ENCODE results near the gene LCN10.
"Not testable (repeated sequence)": the region's sequence is repeated elsewhere in the genome, so short reads cannot be mapped to it uniquely, and the experiment has no call there.

Gene LCN10

GRCh38 chr9:136711751-136712689, 30.7 kb downstream of the LCN10 start, which contains the start of gene DIPK1B:
Gene DIPK1B, plus strand, starts transcription at chr9:136712572. Its CDS starts 94 bp downstream, at chr9:136712666.
- H3K4me3 ChIP-seq (ENCODE audit: low read depth, low read length), result peak within 1 kb of the TSS; percentile 51
- DNase-seq (ENCODE audit: low read depth), result peak; percentile 58
- TF ChIP-seq, protein P1, sequence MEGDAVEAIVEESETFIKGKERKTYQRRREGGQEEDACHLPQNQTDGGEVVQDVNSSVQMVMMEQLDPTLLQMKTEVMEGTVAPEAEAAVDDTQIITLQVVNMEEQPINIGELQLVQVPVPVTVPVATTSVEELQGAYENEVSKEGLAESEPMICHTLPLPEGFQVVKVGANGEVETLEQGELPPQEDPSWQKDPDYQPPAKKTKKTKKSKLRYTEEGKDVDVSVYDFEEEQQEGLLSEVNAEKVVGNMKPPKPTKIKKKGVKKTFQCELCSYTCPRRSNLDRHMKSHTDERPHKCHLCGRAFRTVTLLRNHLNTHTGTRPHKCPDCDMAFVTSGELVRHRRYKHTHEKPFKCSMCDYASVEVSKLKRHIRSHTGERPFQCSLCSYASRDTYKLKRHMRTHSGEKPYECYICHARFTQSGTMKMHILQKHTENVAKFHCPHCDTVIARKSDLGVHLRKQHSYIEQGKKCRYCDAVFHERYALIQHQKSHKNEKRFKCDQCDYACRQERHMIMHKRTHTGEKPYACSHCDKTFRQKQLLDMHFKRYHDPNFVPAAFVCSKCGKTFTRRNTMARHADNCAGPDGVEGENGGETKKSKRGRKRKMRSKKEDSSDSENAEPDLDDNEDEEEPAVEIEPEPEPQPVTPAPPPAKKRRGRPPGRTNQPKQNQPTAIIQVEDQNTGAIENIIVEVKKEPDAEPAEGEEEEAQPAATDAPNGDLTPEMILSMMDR (IDR thresholded peaks at IDR 0.05; ENCODE audit: low read depth, low read length), result no peak
- TF ChIP-seq POLR2A (IDR thresholded peaks at IDR 0.05; ENCODE audit: extremely low read depth, insufficient read length) (no peak), MYC (IDR thresholded peaks at IDR 0.05; ENCODE audit: low read depth, low read length) (no peak), MAX (IDR thresholded peaks at IDR 0.05; ENCODE audit: low read depth, low read length) (no peak)

GRCh38 chr9:136711219-136711648, 31.5 kb downstream of the LCN10 start:
- H3K4me3 ChIP-seq (ENCODE audit: low read depth, low read length); DNase-seq (ENCODE audit: low read depth): not testable (repeated sequence)

DNA sequence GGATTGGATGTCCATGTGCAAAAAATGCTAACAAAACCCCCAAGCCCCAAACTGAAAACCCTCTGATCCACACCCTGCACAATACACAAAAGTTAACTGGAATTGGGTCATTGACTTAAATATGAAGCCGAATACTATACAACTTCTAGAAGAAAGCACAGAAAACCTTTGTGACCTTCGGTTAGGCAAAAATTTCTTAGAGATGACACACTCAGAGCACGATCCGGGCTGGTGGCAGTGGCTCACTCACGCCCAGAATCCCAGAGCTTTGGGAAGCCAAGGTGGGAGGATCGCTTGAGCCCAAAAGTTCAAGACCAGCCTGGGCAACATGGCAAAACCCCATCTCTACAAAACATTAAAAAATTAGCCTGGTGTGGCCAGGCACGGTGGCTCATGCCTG, 32.2 kb downstream of the LCN10 start:
- DNase-seq (ENCODE audit: low read depth), result no peak
- no peak overlapping the region for H3K4me3 ChIP-seq (ENCODE audit: low read depth, low read length)
- TF ChIP-seq, protein P1 (IDR thresholded peaks at IDR 0.05; ENCODE audit: low read depth, low read length), result no peak
- TF ChIP-seq MYC (IDR thresholded peaks at IDR 0.05; ENCODE audit: low read depth, low read length) (no peak), MAX (IDR thresholded peaks at IDR 0.05; ENCODE audit: low read depth, low read length) (no peak)

DNA sequence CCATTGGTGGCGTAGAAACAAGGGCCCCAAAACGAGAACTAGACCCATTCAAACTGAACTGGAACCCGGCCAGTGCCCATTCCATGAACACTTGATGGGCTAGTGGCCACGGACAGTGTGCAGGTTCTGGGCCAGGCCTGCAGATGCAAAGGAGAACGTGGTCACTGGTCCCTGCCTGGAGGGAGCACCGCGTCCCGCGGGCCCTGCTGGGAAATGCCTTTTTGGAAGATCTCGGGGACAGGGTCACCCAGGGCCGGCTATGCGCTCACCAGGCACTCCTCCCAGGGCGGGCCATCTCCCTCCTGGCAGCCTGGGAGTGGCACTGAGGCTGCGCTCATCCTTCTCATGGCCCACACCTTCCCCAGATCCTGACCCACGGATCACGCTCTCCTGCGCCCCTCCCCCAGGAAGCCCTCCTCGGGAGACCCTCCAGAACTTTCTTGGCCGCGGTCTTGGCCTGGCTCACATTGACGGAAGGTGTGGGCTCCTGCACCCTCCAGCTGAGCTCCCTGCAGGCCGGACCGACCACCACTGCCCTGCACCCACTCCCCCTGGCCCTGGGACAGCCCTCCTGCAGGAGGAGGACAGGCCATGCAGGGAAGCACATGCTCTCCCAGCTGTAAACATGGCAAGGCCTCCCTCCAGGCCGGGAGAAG, 33.2 kb downstream of the LCN10 start:
- no peak for DNase-seq (ENCODE audit: low read depth)
- TF ChIP-seq, protein P1 (IDR thresholded peaks at IDR 0.05; ENCODE audit: low read depth, low read length), result no peak
- TF ChIP-seq MAX (IDR thresholded peaks at IDR 0.05; ENCODE audit: low read depth, low read length) (no peak), POLR2A (IDR thresholded peaks at IDR 0.05; ENCODE audit: extremely low read depth, insufficient read length) (no peak), MYC (IDR thresholded peaks at IDR 0.05; ENCODE audit: low read depth, low read length) (no peak)
- no peak overlapping the region for H3K4me3 ChIP-seq (ENCODE audit: low read depth, low read length)

DNA sequence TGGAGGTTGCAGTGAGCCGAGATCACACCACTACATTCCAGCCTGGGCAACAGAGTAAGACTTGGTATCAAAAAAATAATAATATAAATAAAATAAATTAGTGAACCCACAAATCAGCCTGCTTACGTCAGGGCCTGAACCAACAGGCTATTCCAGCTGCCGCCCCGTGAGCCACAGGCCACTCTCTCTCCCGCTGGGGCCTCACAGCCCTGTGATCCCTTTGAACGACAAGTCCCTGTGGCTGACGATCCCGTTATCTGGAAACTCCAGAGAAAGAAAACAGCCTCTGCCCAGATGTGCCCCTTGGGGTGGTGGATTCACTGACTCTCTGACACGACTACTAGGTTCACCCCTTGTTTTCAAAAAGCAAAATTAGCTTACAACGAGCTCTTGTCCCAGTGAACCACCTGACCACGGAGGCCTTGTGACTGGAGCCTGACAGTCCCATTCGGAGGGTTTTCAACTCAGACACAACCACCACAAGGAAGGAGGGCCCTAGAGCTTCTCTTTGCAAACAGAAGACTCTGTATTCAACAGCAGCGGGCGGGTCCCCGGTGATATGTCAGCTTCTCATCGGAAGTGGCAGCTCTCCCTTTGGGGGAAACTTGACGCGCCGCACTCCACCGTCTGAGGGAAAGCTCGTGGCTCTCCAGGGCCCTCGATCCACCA, 34.8 kb downstream of the LCN10 start:
- H3K4me3 ChIP-seq (ENCODE audit: low read depth, low read length), result no peak overlapping the region
- TF ChIP-seq POLR2A (IDR thresholded peaks at IDR 0.05; ENCODE audit: extremely low read depth, insufficient read length) (no peak), MYC (IDR thresholded peaks at IDR 0.05; ENCODE audit: low read depth, low read length) (no peak), MAX (IDR thresholded peaks at IDR 0.05; ENCODE audit: low read depth, low read length) (no peak)
- TF ChIP-seq, protein P1 (IDR thresholded peaks at IDR 0.05; ENCODE audit: low read depth, low read length), result no peak

GRCh38 chr9:136707011-136707410, 35.7 kb downstream of the LCN10 start:
- no peak overlapping the region for H3K4me3 ChIP-seq (ENCODE audit: low read depth, low read length)
- no peak for DNase-seq (ENCODE audit: low read depth)
- TF ChIP-seq MYC (IDR thresholded peaks at IDR 0.05; ENCODE audit: low read depth, low read length) (no peak), MAX (IDR thresholded peaks at IDR 0.05; ENCODE audit: low read depth, low read length) (no peak), POLR2A (IDR thresholded peaks at IDR 0.05; ENCODE audit: extremely low read depth, insufficient read length) (no peak)
- TF ChIP-seq, protein P1 (IDR thresholded peaks at IDR 0.05; ENCODE audit: low read depth, low read length), result no peak

More for the DNA sequence above, 34.8 kb downstream of the LCN10 start:
- DNase-seq (ENCODE audit: low read depth), result no peak
